Activated naive CD8-positive, alpha-beta T cell treated with anti-CD3 and anti-CD28 coated beads, Interleukin-2, amount 50 U/mL, for 24 hours (primary cell): ENCODE data around the gene GMPR2.

Source experiments
- ATAC-seq: fragments of 150-1000 bp; cut with Tn5 transposase; one replicate; pipeline ENCODE4 v1.10.0; 2021
- DNase-seq: peaks from one replicate; pipeline ENCODE4 v3.0.0; 2021
- H3K27ac Mint-ChIP-seq: one replicate; pipeline ENCODE4 v1.8.0; 2021; ENCODE audit warnings: mild to moderate bottlenecking, mixed read lengths
- H3K27me3 Mint-ChIP-seq: one replicate; pipeline ENCODE4 v1.8.0; 2021; ENCODE audit warnings: mixed read lengths
- H3K36me3 Mint-ChIP-seq: one replicate; pipeline ENCODE4 v1.8.0; 2021; ENCODE audit warnings: low read depth, mixed read lengths
- H3K4me1 Mint-ChIP-seq: one replicate; pipeline ENCODE4 v1.8.0; 2021; ENCODE audit warnings: mixed read lengths
- H3K4me3 Mint-ChIP-seq: one replicate; pipeline ENCODE4 v1.8.0; 2021; ENCODE audit warnings: mild to moderate bottlenecking, moderate library complexity, mixed read lengths
- H3K9me3 Mint-ChIP-seq: one replicate; pipeline ENCODE4 v1.8.0; 2021; ENCODE audit warnings: mixed read lengths

Gene GMPR2

GRCh38 chr14:24232645-24233537, at the start of gene GMPR2:
Gene GMPR2 (plus strand): TSS chr14:24232929. CDS start chr14:24233254, 325 bp downstream.
- ATAC-seq, result peak; percentile 44
- no peak for DNase-seq
- Mint-ChIP-seq H3K36me3 (peaks cover 29% of the 10 kb centered on the region), H3K27me3 (no peaks in the 10 kb centered on the region), H3K27ac (peak within 1 kb of the TSS; percentile 94), H3K4me3 (peak within 1 kb of the TSS; percentile 94), H3K4me1 (peaks cover 44% of the 10 kb centered on the region), H3K9me3 (no peaks in the 10 kb centered on the region)

GRCh38 chr14:24183014-24183481, 49.7 kb upstream of the GMPR2 start:
- Mint-ChIP-seq H3K27ac (no peak overlapping the region), H3K4me1 (peaks cover 11% of the 10 kb centered on the region), H3K4me3 (no peak overlapping the region), H3K27me3 (no peaks in the 10 kb centered on the region), H3K9me3 (no peaks in the 10 kb centered on the region), H3K36me3 (peaks cover 43% of the 10 kb centered on the region)
- DNase-seq (no peak), ATAC-seq (no peak)

- no peaks in the 10 kb centered on the region for H3K9me3 Mint-ChIP-seq
- no peaks in the 10 kb centered on the region for H3K27me3 Mint-ChIP-seq
- no peak for ATAC-seq
- H3K4me1 Mint-ChIP-seq, result peaks cover 14% of the 10 kb centered on the region
- no peak overlapping the region for H3K4me3 Mint-ChIP-seq
- H3K36me3 Mint-ChIP-seq, result peaks cover 42% of the 10 kb centered on the region
- DNase-seq, result no peak
- H3K27ac Mint-ChIP-seq, result no peak overlapping the region
Observed at GRCh38 chr14:24184104-24184970, 48.4 kb upstream of the GMPR2 start.

GRCh38 chr14:24185026-24185425, 47.7 kb upstream of the GMPR2 start:
- ATAC-seq, result no peak
- DNase-seq, result no peak
- no peaks in the 10 kb centered on the region for H3K9me3 Mint-ChIP-seq
- H3K36me3 Mint-ChIP-seq, result peaks cover 41% of the 10 kb centered on the region
- peaks cover 16% of the 10 kb centered on the region for H3K4me1 Mint-ChIP-seq
- no peak overlapping the region for H3K4me3 Mint-ChIP-seq
- no peaks in the 10 kb centered on the region for H3K27me3 Mint-ChIP-seq
- no peak overlapping the region for H3K27ac Mint-ChIP-seq

GRCh38 chr14:24185741-24186140, 47.0 kb upstream of the GMPR2 start:
- Mint-ChIP-seq H3K36me3 (peaks cover 43% of the 10 kb centered on the region), H3K4me1 (peaks cover 16% of the 10 kb centered on the region), H3K4me3 (no peak overlapping the region), H3K9me3 (no peaks in the 10 kb centered on the region), H3K27ac (no peak overlapping the region), H3K27me3 (no peaks in the 10 kb centered on the region)
- DNase-seq (no peak), ATAC-seq (no peak)

GRCh38 chr14:24186831-24187538, 45.7 kb upstream of the GMPR2 start:
- Mint-ChIP-seq H3K27ac (no peak overlapping the region), H3K36me3 (peaks cover 44% of the 10 kb centered on the region), H3K4me1 (peaks cover 23% of the 10 kb centered on the region), H3K27me3 (no peaks in the 10 kb centered on the region), H3K4me3 (peak overlapping the region; percentile 84), H3K9me3 (no peaks in the 10 kb centered on the region)
- ATAC-seq (no peak), DNase-seq (no peak)

- H3K36me3 Mint-ChIP-seq, result peaks cover 44% of the 10 kb centered on the region
Observed at GRCh38 chr14:24187539-24187915, 45.2 kb upstream of the GMPR2 start.

GRCh38 chr14:24188251-24189058, 44.3 kb upstream of the GMPR2 start, which contains the start of gene IPO4:
Gene IPO4 (minus strand): TSS chr14:24188816. CDS start chr14:24188787, 29 bp downstream.
- peaks cover 46% of the 10 kb centered on the region for H3K36me3 Mint-ChIP-seq

More at GRCh38 chr14:24187539-24187915, 45.2 kb upstream of the GMPR2 start:
- no peaks in the 10 kb centered on the region for H3K27me3 Mint-ChIP-seq
- H3K9me3 Mint-ChIP-seq, result no peaks in the 10 kb centered on the region
- DNase-seq, result no peak
- H3K4me1 Mint-ChIP-seq, result peaks cover 28% of the 10 kb centered on the region
- ATAC-seq, result no peak
- H3K4me3 Mint-ChIP-seq, result peak overlapping the region; percentile 84
- H3K27ac Mint-ChIP-seq, result peak overlapping the region; percentile 88

GRCh38 chr14:24189059-24189375, 43.7 kb upstream of the GMPR2 start:
- peaks cover 38% of the 10 kb centered on the region for H3K4me1 Mint-ChIP-seq
- no peaks in the 10 kb centered on the region for H3K9me3 Mint-ChIP-seq
- H3K4me3 Mint-ChIP-seq, result peak overlapping the region; percentile 84
- H3K27ac Mint-ChIP-seq, result peak overlapping the region; percentile 88
- no peak for DNase-seq
- no peak for ATAC-seq
- peaks cover 46% of the 10 kb centered on the region for H3K36me3 Mint-ChIP-seq
- no peaks in the 10 kb centered on the region for H3K27me3 Mint-ChIP-seq

More at GRCh38 chr14:24188251-24189058, 44.3 kb upstream of the GMPR2 start, which contains the start of gene IPO4:
- peak; percentile 93 for DNase-seq
- Mint-ChIP-seq H3K27ac (peak within 1 kb of the TSS; percentile 88), H3K27me3 (no peaks in the 10 kb centered on the region), H3K9me3 (no peaks in the 10 kb centered on the region), H3K4me3 (peak within 1 kb of the TSS; percentile 84), H3K4me1 (peaks cover 35% of the 10 kb centered on the region)
- ATAC-seq, result peak; percentile 95

GRCh38 chr14:24189460-24189859, 43.3 kb upstream of the GMPR2 start:
- ATAC-seq, result no peak
- Mint-ChIP-seq H3K36me3 (peaks cover 47% of the 10 kb centered on the region), H3K27ac (peak overlapping the region; percentile 88), H3K27me3 (no peaks in the 10 kb centered on the region), H3K4me1 (peaks cover 42% of the 10 kb centered on the region), H3K9me3 (no peaks in the 10 kb centered on the region), H3K4me3 (peak overlapping the region; percentile 84)
- no peak for DNase-seq

GRCh38 chr14:24190416-24190815, 42.3 kb upstream of the GMPR2 start:
- Mint-ChIP-seq H3K27me3 (no peaks in the 10 kb centered on the region), H3K36me3 (peaks cover 45% of the 10 kb centered on the region), H3K27ac (no peak overlapping the region), H3K9me3 (no peaks in the 10 kb centered on the region), H3K4me3 (no peak overlapping the region), H3K4me1 (peaks cover 50% of the 10 kb centered on the region)
- no peak for DNase-seq
- ATAC-seq, result no peak

- DNase-seq (no peak), ATAC-seq (no peak)
- no peaks in the 10 kb centered on the region for H3K9me3 Mint-ChIP-seq
- H3K27me3 Mint-ChIP-seq, result no peaks in the 10 kb centered on the region
- peaks cover 34% of the 10 kb centered on the region for H3K36me3 Mint-ChIP-seq
- peaks cover 51% of the 10 kb centered on the region for H3K4me1 Mint-ChIP-seq
- no peak overlapping the region for H3K4me3 Mint-ChIP-seq
- H3K27ac Mint-ChIP-seq, result no peak overlapping the region
Observed at GRCh38 chr14:24192933-24193332, 39.8 kb upstream of the GMPR2 start.

- H3K9me3 Mint-ChIP-seq, result peaks cover 3% of the 10 kb centered on the region
- H3K27me3 Mint-ChIP-seq, result no peaks in the 10 kb centered on the region
Observed at GRCh38 chr14:24194186-24194872, 38.4 kb upstream of the GMPR2 start.

More at GRCh38 chr14:24194186-24194872, 38.4 kb upstream of the GMPR2 start:
- Mint-ChIP-seq H3K27ac (peak overlapping the region; percentile 96), H3K4me1 (peaks cover 57% of the 10 kb centered on the region), H3K4me3 (peak overlapping the region; percentile 88), H3K36me3 (peaks cover 38% of the 10 kb centered on the region)
- DNase-seq (no peak), ATAC-seq (no peak)
